H1 (cell line): ENCODE results near the gene PROSER2. TPM values are rescaled to one million over a fixed set of nuclear protein-coding genes. Genes with fewer than 3 reads are reported as not detected.

Experiments used
- CTCF ChIA-PET: fragments of 300-600 bp; sonication (Branson Sonifier 250); formaldehyde crosslinking; loops from one replicate; lab custom pipeline; 2021; ENCODE audit not compliant: partially characterized antibody; lab: Charles Lee
- POLR2A ChIA-PET: fragments of 300-600 bp; sonication (Branson Sonifier 250); formaldehyde crosslinking; loops from one replicate; lab custom pipeline; 2021; ENCODE audit warnings: inconsistent platforms; ENCODE audit not compliant: partially characterized antibody; lab: Charles Lee
- DNase-seq, 2 experiments: peaks; one replicate each; pipeline versions ENCODE4 v3.0.0 to v3.0.0-alpha.2; 2010 to 2022; ENCODE audit warnings: low spot score in 2 of 2, low read depth in 1 of 2, mixed read lengths in 1 of 2
- FAIRE-seq: peaks from 2 replicates; lab custom pipeline; 2011; peaks lifted over from hg19 to GRCh38; lab: Jason Lieb, UNC
- H2AFZ ChIP-seq: 2 replicates; pipeline ENCODE4 v1.8.1; 2012; ENCODE audit warnings: low read length, inconsistent platforms
- H2AK5ac ChIP-seq: 2 replicates; pipeline ENCODE4 v1.6.1; 2013; ENCODE audit warnings: low read depth, low read length
- H2BK120ac ChIP-seq: replicated peaks from 2 replicates; pipeline ENCODE3; 2013; ENCODE audit warnings: low read depth, low read length, inconsistent platforms
- H2BK12ac ChIP-seq: 2 replicates; pipeline ENCODE4 v1.6.1; 2013; ENCODE audit warnings: low read depth, low read length
- H2BK15ac ChIP-seq: 2 replicates; pipeline ENCODE4 v1.6.1; 2013; ENCODE audit warnings: low read length
- H2BK20ac ChIP-seq: 2 replicates; pipeline ENCODE4 v1.6.1; 2013; ENCODE audit warnings: low read length
- H2BK5ac ChIP-seq: 2 replicates; pipeline ENCODE4 v1.6.1; 2013; ENCODE audit warnings: low read depth, low read length
- H3K14ac ChIP-seq: 2 replicates; pipeline ENCODE4 v1.6.1; 2013; ENCODE audit warnings: inconsistent platforms; ENCODE audit not compliant: insufficient read length
- H3K18ac ChIP-seq: 2 replicates; pipeline ENCODE4 v1.6.1; 2013; ENCODE audit warnings: low read length; ENCODE audit errors: extremely low read depth
- H3K23ac ChIP-seq: 2 replicates; pipeline ENCODE4 v1.6.1; 2013; ENCODE audit warnings: inconsistent platforms; ENCODE audit not compliant: insufficient read length
- H3K23me2 ChIP-seq: 2 replicates; pipeline ENCODE4 v1.6.1; 2013; ENCODE audit warnings: low read depth, low read length
- H3K27ac ChIP-seq: 2 replicates; pipeline ENCODE4 v1.6.1; 2011; ENCODE audit warnings: low read depth, low read length, inconsistent platforms
- H3K27me3 ChIP-seq, 4 experiments: replicated peaks in 1 of 4; 1 replicate in 1 of 4; 2 replicates in 3 of 4; pipeline versions ENCODE4 v1.6.1 to v1.8.1; 2011 to 2013; ENCODE audit warnings: low read length in 3 of 4, mild to moderate bottlenecking in 3 of 4, inconsistent platforms in 2 of 4, mixed read lengths in 2 of 4, moderate library complexity in 1 of 4; ENCODE audit not compliant: control insufficient read depth in 3 of 4, insufficient read depth in 3 of 4; ENCODE audit errors: extremely low read depth in 1 of 4
- H3K36me3 ChIP-seq, 4 experiments: 2 replicates each; pipeline versions ENCODE4 v1.6.1 to v1.8.1; 2011 to 2013; ENCODE audit warnings: mild to moderate bottlenecking in 4 of 4, low read length in 3 of 4, moderate library complexity in 2 of 4, control low read depth in 1 of 4, inconsistent platforms in 1 of 4; ENCODE audit not compliant: insufficient read depth in 4 of 4, control insufficient read depth in 2 of 4
- H3K4ac ChIP-seq: replicated peaks from 2 replicates; pipeline ENCODE3; 2013; ENCODE audit warnings: low read length, low read depth, mixed read lengths, inconsistent platforms; ENCODE audit not compliant: insufficient read length
- H3K4me1 ChIP-seq, 4 experiments: replicated peaks in 1 of 4; 1 replicate in 1 of 4; 2 replicates in 3 of 4; pipeline versions ENCODE4 v1.6.1 to v1.8.1; 2011 to 2013; ENCODE audit warnings: low read length in 3 of 4, inconsistent platforms in 2 of 4, mixed read lengths in 1 of 4; ENCODE audit not compliant: insufficient read depth in 4 of 4, control insufficient read depth in 3 of 4
- H3K4me2 ChIP-seq, 2 experiments: 2 replicates each; pipeline versions ENCODE4 v1.6.1 to v1.8.1; 2011 to 2013; ENCODE audit warnings: low read depth in 2 of 2, low read length in 2 of 2, control low read depth in 1 of 2, inconsistent platforms in 1 of 2, mild to moderate bottlenecking in 1 of 2; ENCODE audit not compliant: insufficient read depth in 1 of 2
- H3K4me3 ChIP-seq, 4 experiments: fragments of 200-600, 300-600 bp in 1 of 4; sonication (generic), shearing (Covaris generic), sonication (Bioruptor Twin) in 1 of 4; 2 replicates each; pipeline versions ENCODE4 v1.5.1 to v1.8.1; 2011 to 2016; ENCODE audit warnings: low read length in 4 of 4, low read depth in 3 of 4, control low read depth in 2 of 4, inconsistent platforms in 2 of 4, mild to moderate bottlenecking in 2 of 4, mixed read lengths in 1 of 4, moderate library complexity in 1 of 4; ENCODE audit not compliant: insufficient read depth in 2 of 4; ENCODE audit errors: extremely low read depth in 1 of 4
- H3K56ac ChIP-seq: replicated peaks from 2 replicates; pipeline ENCODE3; 2013; ENCODE audit warnings: low read depth, mild to moderate bottlenecking, mixed read lengths, low read length, inconsistent platforms; ENCODE audit not compliant: insufficient read length
- H3K79me1 ChIP-seq: 2 replicates; pipeline ENCODE4 v1.6.1; 2013; ENCODE audit warnings: low read depth, low read length, control low read depth
- H3K79me2 ChIP-seq, 2 experiments: 2 replicates each; pipeline versions ENCODE4 v1.6.1 to v1.8.1; 2012 to 2013; ENCODE audit warnings: low read length in 2 of 2, mild to moderate bottlenecking in 2 of 2, inconsistent platforms in 1 of 2; ENCODE audit not compliant: insufficient read depth in 2 of 2, control insufficient read depth in 1 of 2
- H3K9ac ChIP-seq, 4 experiments: replicated peaks in 1 of 4; 1 replicate in 1 of 4; 2 replicates in 3 of 4; pipeline versions ENCODE4 v1.6.1 to v1.8.1; 2011 to 2013; ENCODE audit warnings: low read depth in 3 of 4, low read length in 3 of 4, control low read depth in 2 of 4, mild to moderate bottlenecking in 2 of 4, moderate library complexity in 2 of 4, inconsistent platforms in 1 of 4; ENCODE audit errors: extremely low read depth in 1 of 4
- H3K9me3 ChIP-seq, 2 experiments: 2 replicates each; pipeline versions ENCODE4 v1.6.1 to v1.8.1; 2012 to 2013; ENCODE audit warnings: mild to moderate bottlenecking in 2 of 2, moderate library complexity in 2 of 2, control low read depth in 1 of 2, inconsistent platforms in 1 of 2, low read depth in 1 of 2, low read length in 1 of 2, mixed read lengths in 1 of 2; ENCODE audit not compliant: insufficient read depth in 2 of 2
- H4K20me1 ChIP-seq, 2 experiments: replicated peaks in 1 of 2; 2 replicates each; pipeline versions ENCODE3 to v1.8.1; 2011 to 2013; ENCODE audit warnings: inconsistent platforms in 2 of 2, low read length in 2 of 2, mild to moderate bottlenecking in 1 of 2; ENCODE audit not compliant: insufficient read depth in 2 of 2, control insufficient read depth in 1 of 2
- H4K5ac ChIP-seq: 2 replicates; pipeline ENCODE4 v1.6.1; 2013; ENCODE audit warnings: low read length, low read depth, mixed read lengths, inconsistent platforms; ENCODE audit not compliant: insufficient read length
- H4K8ac ChIP-seq: 2 replicates; pipeline ENCODE4 v1.8.0; 2013; ENCODE audit warnings: mild to moderate bottlenecking, moderate library complexity, low read length, inconsistent platforms; ENCODE audit not compliant: insufficient read depth; ENCODE audit errors: extremely low read depth
- H4K91ac ChIP-seq: replicated peaks from 2 replicates; pipeline ENCODE3; 2013; ENCODE audit warnings: low read length, mixed read lengths, inconsistent platforms; ENCODE audit not compliant: insufficient read length
- ASH2L ChIP-seq: fragments of 200-600, 300-600 bp; sonication (generic); IDR thresholded peaks from one replicate; pipeline ENCODE4 v1.7.1; 2017; ENCODE audit warnings: low read length
- CHD2 ChIP-seq: IDR thresholded peaks from 2 replicates; pipeline ENCODE4 v1.6.1; 2012; ENCODE audit warnings: low read length, improper control_type of control experiment
- EP300 ChIP-seq, 2 experiments: IDR thresholded peaks; 1 replicate in 1 of 2; 2 replicates in 1 of 2; pipeline ENCODE4 v1.6.1; 2011 to 2012; ENCODE audit warnings: low read depth in 2 of 2, low read length in 2 of 2, mild to moderate bottlenecking in 2 of 2, borderline replicate concordance in 1 of 2, inconsistent platforms in 1 of 2, moderate library complexity in 1 of 2
- JUN ChIP-seq: IDR thresholded peaks from 2 replicates; pipeline ENCODE4 v1.6.1; 2011; ENCODE audit warnings: low read depth, mild to moderate bottlenecking, improper control_type of control experiment, low read length
- KDM5A ChIP-seq: fragments of 200-600 bp; IDR thresholded peaks from 2 replicates; pipeline ENCODE4 v1.7.1; 2012; ENCODE audit warnings: mild to moderate bottlenecking, low read length, inconsistent platforms, mixed read lengths
- MAX ChIP-seq: IDR thresholded peaks from 2 replicates; pipeline ENCODE4 v1.6.1; 2012; ENCODE audit warnings: inconsistent platforms
- NANOG ChIP-seq: IDR thresholded peaks from 2 replicates; pipeline ENCODE4 v1.6.1; 2011; ENCODE audit warnings: low read length, low read depth, mild to moderate bottlenecking, inconsistent platforms; ENCODE audit not compliant: insufficient read depth, poor library complexity, severe bottlenecking
- NRF1 ChIP-seq: IDR thresholded peaks from 2 replicates; pipeline ENCODE4 v1.6.1; 2011; ENCODE audit warnings: mild to moderate bottlenecking, low read depth, low read length, improper control_type of control experiment
- PHF8 ChIP-seq: fragments of 200-600 bp; sonication (generic); conservative IDR thresholded peaks from 2 replicates; pipeline ENCODE4 v1.7.1; 2012; ENCODE audit warnings: low read depth, mild to moderate bottlenecking, inconsistent platforms, low read length, moderate library complexity
- POLR2AphosphoS5 ChIP-seq: IDR thresholded peaks from 2 replicates; pipeline ENCODE4 v1.6.1; 2011; ENCODE audit warnings: low read depth, low read length
- RBBP5 ChIP-seq: IDR thresholded peaks from 2 replicates; pipeline ENCODE4 v1.7.1; 2012; ENCODE audit warnings: low read depth, mild to moderate bottlenecking, inconsistent platforms, low read length, moderate library complexity, borderline replicate concordance
- TBP ChIP-seq: IDR thresholded peaks from 2 replicates; pipeline ENCODE4 v1.6.1; 2011; ENCODE audit warnings: low read depth, low read length, improper control_type of control experiment
- TCF12 ChIP-seq: IDR thresholded peaks from 2 replicates; pipeline ENCODE4 v1.6.1; 2011; ENCODE audit warnings: low read depth, mild to moderate bottlenecking, low read length
- WGBS, 2 experiments: shearing (Covaris generic) in 1 of 2; methylation state at CpG; one replicate each; pipeline versions ENCODE4 v1.1.6 to v1.1.7; 2013 to 2015; ENCODE audit warnings: low lambda C conversion rate in 2 of 2, mixed read lengths in 2 of 2, inconsistent platforms in 1 of 2, low coverage in 1 of 2, missing lambda C conversion rate in 1 of 2; ENCODE audit not compliant: insufficient replicate concordance in 2 of 2, insufficient coverage in 1 of 2, insufficient read length in 1 of 2; ENCODE audit errors: extremely low coverage in 1 of 2, missing lambda C conversion rate in 1 of 2; 5-methylcytosine and 5-hydroxymethylcytosine counted together
- polyA plus RNA-seq, 7 experiments: library from polyadenylated mRNA; depleted of rRNA in 3 of 7; stranded (reverse) in 5 of 7; unstranded in 2 of 7; fragments of >200 nt in 5 of 7; fragments of 200-250 nt in 2 of 7; gene quantifications; 1 replicate in 5 of 7; 2 replicates in 1 of 7; 4 replicates in 1 of 7; pipeline versions ENCODE4 v1.2.1 to v1.2.3, GENCODE V29; 2011 to 2013; ENCODE audit warnings: missing spikeins in 2 of 7, mixed read lengths in 2 of 7
- total RNA-seq: library from RNA; stranded (reverse); fragmentation: NEBNext Ultra II Directional; extraction: Animal tissue kit (Norgen Biotek cat#: 25700); gene quantifications from 2 replicates; pipeline ENCODE4 v1.2.1, GENCODE V29; 2021

The PROSER2 gene
- total and polyA plus RNA-seq, 2 of the 8 experiments (the other 6 are each of a cell fraction or from before 2014, with no cell fraction given): 3.9 to 13.7 TPM

- DNase-seq (no peak), FAIRE-seq (no peak)
- peaks cover 0 to 2% of the 10 kb centered on the region in 2 experiments for H4K20me1 ChIP-seq
- H2BK12ac ChIP-seq: no peak overlapping the region
- H3K14ac ChIP-seq: no peak overlapping the region
- H3K36me3 ChIP-seq: no peaks in the 10 kb centered on the region
- no peak overlapping the region for H2BK15ac ChIP-seq
- H4K8ac ChIP-seq: no peak overlapping the region
- H3K4me1 ChIP-seq: peaks cover 2 to 4% (median 3%) of the 10 kb centered on the region in 4 experiments; a peak in 4 of 7 replicates
- H3K27me3 ChIP-seq: peaks cover 0 to 3% (median 0%) of the 10 kb centered on the region in 4 experiments; a peak in 2 of 7 replicates
- no peak overlapping the region for H2BK20ac ChIP-seq
- H3K79me1 ChIP-seq: peaks cover 2% of the 10 kb centered on the region; the same call in 1 of the 2 replicates
- POLR2A ChIA-PET: interaction anchor here (1.6 kb wide), 1 partner anchor 10 kb away, joined by 3 read pairs; no protein-coding TSS in a partner anchor
- CTCF ChIA-PET: interaction anchor here (0.7 to 2.9 kb wide), 8 partner anchors 22 to 368 kb away, joined by 3 to 10 read pairs (median 3); no protein-coding TSS in a partner anchor
- H4K91ac ChIP-seq: no peak overlapping the region
- no peak overlapping the region for H2AK5ac ChIP-seq
- H3K9me3 ChIP-seq: no peaks in the 10 kb centered on the region
- H4K5ac ChIP-seq: no peak overlapping the region
- H2BK120ac ChIP-seq: no peak overlapping the region
- no peak overlapping the region for H3K18ac ChIP-seq
- H3K23me2 ChIP-seq: no peaks in the 10 kb centered on the region; the same call in 1 of the 2 replicates
- H2BK5ac ChIP-seq: no peak overlapping the region
- H3K4me2 ChIP-seq: peak overlapping the region in 1 of 2 experiments; percentile 53; a peak in 1 of 4 replicates
- no peak overlapping the region for H3K56ac ChIP-seq
- H3K27ac ChIP-seq: no peak overlapping the region
- no peak overlapping the region for H2AFZ ChIP-seq
- H3K9ac ChIP-seq: no peak overlapping the region
- H3K4me3 ChIP-seq: no peak overlapping the region
- peaks cover 0 to 27% of the 10 kb centered on the region in 2 experiments; a peak in 3 of 4 replicates for H3K79me2 ChIP-seq
- H3K4ac ChIP-seq: no peak overlapping the region
- WGBS, 2 experiments: 88% methylated on average over 11 of the region's 11 CpGs; no CpG with 5 or more reads in 1 of the 2 experiments
- no peak overlapping the region for H3K23ac ChIP-seq
- TF ChIP-seq RBBP5 (no peak), NANOG (no peak), CHD2 (no peak), JUN (no peak), TCF12 (no peak), ASH2L (no peak), PHF8 (no peak), MAX (no peak), KDM5A (no peak), EP300 (IDR thresholded peaks at IDR 0.05; ENCODE audit: borderline replicate concordance in 1 of 2, low read depth in 2 of 2, low read length in 2 of 2) (no peak), POLR2AphosphoS5 (no peak), TBP (no peak), NRF1 (no peak)
These were observed 1.7 kb downstream of the PROSER2 start for GRCh38 chr10:11824825-11825224.
